ENCODE measurements around the gene IFI30. TPM values are rescaled to one million over a fixed set of nuclear protein-coding genes. Genes with fewer than 3 reads are reported as not detected.

IFI30 gene
- total RNA-seq, 1 experiment from 2014 or later, result 23.6 TPM

- no peak overlapping the region for H3K27ac ChIP-seq (ENCODE audit: insufficient read length, low read depth, low read length)
- Mint-ChIP-seq H3K4me1 (peaks cover 34 to 42% of the 10 kb centered on the region in 2 experiments), H3K27ac (peak overlapping the region in 1 of 3 experiments; percentile 63; a peak in 1 of 7 replicates), H3K36me3 (ENCODE audit: insufficient read depth in 1 of 3, low read depth in 3 of 3) (no peaks in the 10 kb centered on the region; a peak in 1 of 7 replicates), H3K9me3 (peaks cover 0 to 2% of the 10 kb centered on the region in 2 experiments; a peak in 2 of 5 replicates), H3K27me3 (ENCODE audit: low read depth) (peaks cover 34% of the 10 kb centered on the region), H3K4me3 (peak overlapping the region in 1 of 2 experiments; percentile 47; a peak in 2 of 5 replicates)
- no peak overlapping the region for H4K8ac ChIP-seq (replicated peaks; ENCODE audit: insufficient read length, low read depth, low read length)
- WGBS (ENCODE audit: extremely low coverage, insufficient read length, low lambda C conversion rate), result no CpG with 5 or more reads among the region's 18 CpGs
- H3K79me2 ChIP-seq (ENCODE audit: insufficient read depth, low read length), result no peaks in the 10 kb centered on the region
- no peak overlapping the region for H3K18ac ChIP-seq (ENCODE audit: insufficient read length, low read depth, low read length)
- no peak overlapping the region for H2BK12ac ChIP-seq (ENCODE audit: insufficient read length, low read depth, low read length)
- no peaks in the 10 kb centered on the region for H3K9me3 ChIP-seq (ENCODE audit: control insufficient read depth, low read depth, low read length)
- H3K56ac ChIP-seq (ENCODE audit: insufficient read length, low read depth, low read length), result no peak overlapping the region
- no peak overlapping the region for H2AFZ ChIP-seq (ENCODE audit: low read length)
- H3K14ac ChIP-seq (ENCODE audit: insufficient read depth, low read length), result no peak overlapping the region; the same call in 1 of the 2 replicates
- no peak overlapping the region for H2BK15ac ChIP-seq (ENCODE audit: low read depth, low read length)
- TF ChIP-seq, protein P1, sequence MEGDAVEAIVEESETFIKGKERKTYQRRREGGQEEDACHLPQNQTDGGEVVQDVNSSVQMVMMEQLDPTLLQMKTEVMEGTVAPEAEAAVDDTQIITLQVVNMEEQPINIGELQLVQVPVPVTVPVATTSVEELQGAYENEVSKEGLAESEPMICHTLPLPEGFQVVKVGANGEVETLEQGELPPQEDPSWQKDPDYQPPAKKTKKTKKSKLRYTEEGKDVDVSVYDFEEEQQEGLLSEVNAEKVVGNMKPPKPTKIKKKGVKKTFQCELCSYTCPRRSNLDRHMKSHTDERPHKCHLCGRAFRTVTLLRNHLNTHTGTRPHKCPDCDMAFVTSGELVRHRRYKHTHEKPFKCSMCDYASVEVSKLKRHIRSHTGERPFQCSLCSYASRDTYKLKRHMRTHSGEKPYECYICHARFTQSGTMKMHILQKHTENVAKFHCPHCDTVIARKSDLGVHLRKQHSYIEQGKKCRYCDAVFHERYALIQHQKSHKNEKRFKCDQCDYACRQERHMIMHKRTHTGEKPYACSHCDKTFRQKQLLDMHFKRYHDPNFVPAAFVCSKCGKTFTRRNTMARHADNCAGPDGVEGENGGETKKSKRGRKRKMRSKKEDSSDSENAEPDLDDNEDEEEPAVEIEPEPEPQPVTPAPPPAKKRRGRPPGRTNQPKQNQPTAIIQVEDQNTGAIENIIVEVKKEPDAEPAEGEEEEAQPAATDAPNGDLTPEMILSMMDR (conservative IDR thresholded peaks at IDR 0.05), result no peak
- H4K91ac ChIP-seq (ENCODE audit: insufficient read length, low read depth, low read length), result no peak overlapping the region
- no peak overlapping the region for H3K4me2 ChIP-seq (ENCODE audit: insufficient read depth, insufficient read length, low read length)
- H3T11ph ChIP-seq (ENCODE audit: low read length), result no peak overlapping the region
- H3K23ac ChIP-seq (ENCODE audit: insufficient read length, low read depth, low read length), result no peak overlapping the region
- peaks cover 2% of the 10 kb centered on the region; the same call in 1 of the 2 replicates for H3K27me3 ChIP-seq (ENCODE audit: insufficient read depth, low read length)
- H3K23me2 ChIP-seq (ENCODE audit: insufficient read length, low read depth, low read length, poor library complexity, severe bottlenecking), result peaks cover 6% of the 10 kb centered on the region
- H4K5ac ChIP-seq (ENCODE audit: insufficient read length, low read depth, low read length), result no peak overlapping the region
- H3K4me1 ChIP-seq (ENCODE audit: insufficient read depth, low read length), result no peaks in the 10 kb centered on the region; the same call in 1 of the 2 replicates
- no peak overlapping the region for H2BK20ac ChIP-seq (ENCODE audit: low read depth, low read length, poor library complexity, severe bottlenecking)
- no peaks in the 10 kb centered on the region for H4K20me1 ChIP-seq (ENCODE audit: control insufficient read depth, insufficient read depth, insufficient read length)
- no peak overlapping the region for H3K9ac ChIP-seq (ENCODE audit: extremely low read depth, insufficient read length, low read length)
- no peak overlapping the region for H2AK5ac ChIP-seq (ENCODE audit: insufficient read length, low read length)
- H2BK5ac ChIP-seq (ENCODE audit: insufficient read length, low read length), result no peak overlapping the region
- no peak for DNase-seq
- no peaks in the 10 kb centered on the region for H3K79me1 ChIP-seq (ENCODE audit: insufficient read depth, low read depth, low read length, poor library complexity, severe bottlenecking)
- no peak overlapping the region for H3K4ac ChIP-seq (ENCODE audit: low read depth, low read length)
- no peak overlapping the region for H2BK120ac ChIP-seq (ENCODE audit: low read depth, low read length, poor library complexity, severe bottlenecking)
Measured at GRCh38 chr19:18226956-18227780, 53.6 kb downstream of the IFI30 start.

Other genes starting within 250 kb of the IFI30 start
- gene CCDC124, start 240.8 kb upstream of the IFI30 start, total RNA-seq (2021), result 117 and 119 TPM in 2 replicates
- gene KCNN1, start 206.7 kb upstream of the IFI30 start, total RNA-seq (2021), result 8.4 and 9.2 TPM in 2 replicates
- 9.5 and 10.5 TPM in 2 replicates for gene ARRDC2, start 165.6 kb upstream of the IFI30 start, total RNA-seq (2021)
- not detected in 2 replicates for gene IL12RB1, start 86.9 kb upstream of the IFI30 start, total RNA-seq (2021)
- gene MAST3, start 76.0 kb upstream of the IFI30 start, total RNA-seq (2021), result 9.6 and 10.4 TPM in 2 replicates
- 42.8 and 45.1 TPM in 2 replicates for gene PIK3R2, start 20.6 kb upstream of the IFI30 start, total RNA-seq (2021)
- 22.4 and 26.4 TPM in 2 replicates for gene MPV17L2, start 19.4 kb downstream of the IFI30 start, total RNA-seq (2021)
- gene RAB3A, start 30.2 kb downstream of the IFI30 start, total RNA-seq (2021), result 6.8 and 8.5 TPM in 2 replicates
- gene PDE4C, start 52.6 kb downstream of the IFI30 start, total RNA-seq (2021), result 1.4 and 1.8 TPM in 2 replicates
- 0.39 and 0.48 TPM in 2 replicates for gene IQCN, start 100.6 kb downstream of the IFI30 start, total RNA-seq (2021)
- 103 and 109 TPM in 2 replicates for gene JUND, start 107.8 kb downstream of the IFI30 start, total RNA-seq (2021)
- gene LSM4, start 149.3 kb downstream of the IFI30 start, total RNA-seq (2021), result 342 and 344 TPM in 2 replicates
- 61.4 and 64.8 TPM in 2 replicates for gene PGPEP1, start 166.8 kb downstream of the IFI30 start, total RNA-seq (2021)
- gene GDF15, start 212.3 kb downstream of the IFI30 start, total RNA-seq (2021), result 5.7 and 7.0 TPM in 2 replicates
- 0.18 TPM in 1 of 2 replicates, not detected in the other for gene LRRC25, start 223.8 kb downstream of the IFI30 start, total RNA-seq (2021)
- gene SSBP4, start 245.6 kb downstream of the IFI30 start, total RNA-seq (2021), result 46.1 and 50.0 TPM in 2 replicates